GM12872 (cell line): ENCODE data around the gene TESK2.

ENCODE experiments used
- TF ChIP-seq, protein P1 (sequence below): IDR thresholded peaks from 3 replicates; pipeline ENCODE4 v1.5.1; 2011; ENCODE audit warnings: low read depth, mild to moderate bottlenecking, low read length, moderate library complexity; ENCODE audit not compliant: insufficient read depth

Gene TESK2

DNA sequence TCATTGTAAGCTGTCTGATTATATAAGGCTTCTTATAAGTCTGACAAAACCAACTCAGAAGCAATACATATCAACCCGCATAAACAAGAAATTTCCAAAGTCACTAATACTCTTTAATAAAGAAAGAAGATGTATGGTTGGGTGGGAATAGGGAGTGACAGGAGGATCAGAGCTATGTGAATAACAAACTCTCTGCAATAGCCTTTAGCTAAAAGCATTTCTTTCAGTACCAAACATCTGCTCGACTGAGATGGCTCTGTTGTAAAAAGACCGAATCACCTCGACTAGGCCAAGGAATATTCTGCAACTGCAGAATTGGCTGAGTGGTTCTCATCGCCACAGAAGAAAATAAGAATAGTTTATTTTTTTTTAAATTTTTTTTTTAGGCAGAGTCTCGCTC is 111.4 kb downstream of the TESK2 start:
- TF ChIP-seq, protein P1, sequence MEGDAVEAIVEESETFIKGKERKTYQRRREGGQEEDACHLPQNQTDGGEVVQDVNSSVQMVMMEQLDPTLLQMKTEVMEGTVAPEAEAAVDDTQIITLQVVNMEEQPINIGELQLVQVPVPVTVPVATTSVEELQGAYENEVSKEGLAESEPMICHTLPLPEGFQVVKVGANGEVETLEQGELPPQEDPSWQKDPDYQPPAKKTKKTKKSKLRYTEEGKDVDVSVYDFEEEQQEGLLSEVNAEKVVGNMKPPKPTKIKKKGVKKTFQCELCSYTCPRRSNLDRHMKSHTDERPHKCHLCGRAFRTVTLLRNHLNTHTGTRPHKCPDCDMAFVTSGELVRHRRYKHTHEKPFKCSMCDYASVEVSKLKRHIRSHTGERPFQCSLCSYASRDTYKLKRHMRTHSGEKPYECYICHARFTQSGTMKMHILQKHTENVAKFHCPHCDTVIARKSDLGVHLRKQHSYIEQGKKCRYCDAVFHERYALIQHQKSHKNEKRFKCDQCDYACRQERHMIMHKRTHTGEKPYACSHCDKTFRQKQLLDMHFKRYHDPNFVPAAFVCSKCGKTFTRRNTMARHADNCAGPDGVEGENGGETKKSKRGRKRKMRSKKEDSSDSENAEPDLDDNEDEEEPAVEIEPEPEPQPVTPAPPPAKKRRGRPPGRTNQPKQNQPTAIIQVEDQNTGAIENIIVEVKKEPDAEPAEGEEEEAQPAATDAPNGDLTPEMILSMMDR: no peak

DNA sequence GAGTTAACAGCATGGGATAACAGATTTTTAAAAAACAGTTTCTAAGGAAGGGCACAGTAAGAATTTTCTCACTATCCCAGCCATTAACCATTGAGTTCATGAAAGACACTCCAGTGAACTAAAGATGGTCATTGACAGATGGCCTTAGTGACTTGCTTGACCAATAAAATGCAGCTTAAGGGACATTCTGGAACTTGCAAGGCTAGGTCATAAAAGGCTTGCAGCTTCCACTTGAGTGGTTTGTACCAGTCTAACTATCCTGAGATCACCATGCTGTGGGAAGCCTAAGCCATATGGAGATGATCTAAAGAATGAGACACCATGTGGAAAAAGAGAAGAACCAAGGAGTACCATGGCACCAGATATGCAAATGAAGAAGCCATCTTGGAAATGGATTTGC is 112.8 kb downstream of the TESK2 start:
- TF ChIP-seq, protein P1: no peak

DNA sequence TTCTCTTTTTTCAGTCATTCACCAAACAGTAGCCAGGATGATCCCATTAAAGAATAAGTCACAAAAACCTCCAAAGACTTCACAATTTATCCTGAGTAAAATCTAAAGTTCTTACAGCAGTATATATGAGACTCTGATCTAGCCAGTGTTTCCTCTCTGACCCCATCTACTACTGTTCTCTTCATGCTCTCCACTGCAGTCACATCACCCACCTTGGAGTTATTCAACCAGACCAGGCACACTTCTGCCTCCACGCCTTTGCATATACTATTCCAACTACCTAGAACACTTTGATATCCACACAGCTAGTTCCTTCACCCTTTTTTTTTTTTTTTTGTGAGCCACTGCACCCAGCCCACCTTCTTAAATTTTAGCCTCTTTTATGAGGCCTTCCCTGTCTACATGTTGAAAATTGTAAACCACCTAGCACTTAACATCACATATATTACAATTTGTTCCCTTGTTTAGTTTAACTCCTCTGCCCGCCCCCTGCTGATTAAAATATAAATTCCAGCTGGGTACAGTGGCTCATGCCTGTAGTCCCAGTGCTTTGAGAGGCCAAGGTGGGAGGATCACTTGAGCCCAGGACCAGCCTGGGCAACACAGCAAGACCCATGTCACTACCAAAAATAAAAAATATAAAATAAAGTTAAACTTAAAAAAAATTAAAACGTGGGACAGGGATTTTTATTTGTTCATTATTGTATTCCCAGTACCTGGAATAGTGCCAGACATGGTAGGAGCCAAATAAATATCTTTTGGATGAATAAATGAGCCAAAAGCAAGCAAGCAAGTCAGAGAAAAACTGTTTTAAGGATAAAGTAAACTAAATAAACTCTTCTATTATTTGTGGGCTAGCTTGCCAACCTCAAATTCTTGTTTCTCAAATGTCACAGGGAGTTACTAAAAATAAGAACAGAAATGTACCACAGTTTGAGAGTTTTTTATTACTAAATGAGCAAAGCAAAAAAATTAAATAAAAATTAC is 115.6 kb downstream of the TESK2 start:
- TF ChIP-seq, protein P1: 0 out of 3 replicates have a peak, but pooled peaks have one; percentile 10

DNA sequence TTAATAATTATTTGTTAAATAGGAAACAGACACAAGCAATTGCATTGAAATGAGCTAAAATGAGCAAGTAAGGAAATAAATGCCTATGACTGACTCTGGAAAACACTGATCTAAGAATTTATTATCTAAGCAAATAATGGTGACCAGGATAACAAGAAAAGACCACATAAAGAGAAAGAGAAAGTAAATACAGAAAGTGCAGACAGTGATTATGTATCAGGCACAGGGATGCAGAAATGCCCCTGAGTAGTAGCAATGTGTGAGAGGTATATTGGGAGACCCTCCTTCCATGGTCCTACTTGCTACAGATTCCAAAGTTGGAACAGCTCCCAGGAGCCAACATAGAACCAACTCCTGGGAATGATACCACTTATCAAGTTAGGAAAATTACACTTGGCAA is 117.4 kb downstream of the TESK2 start:
- TF ChIP-seq, protein P1: no peak

DNA sequence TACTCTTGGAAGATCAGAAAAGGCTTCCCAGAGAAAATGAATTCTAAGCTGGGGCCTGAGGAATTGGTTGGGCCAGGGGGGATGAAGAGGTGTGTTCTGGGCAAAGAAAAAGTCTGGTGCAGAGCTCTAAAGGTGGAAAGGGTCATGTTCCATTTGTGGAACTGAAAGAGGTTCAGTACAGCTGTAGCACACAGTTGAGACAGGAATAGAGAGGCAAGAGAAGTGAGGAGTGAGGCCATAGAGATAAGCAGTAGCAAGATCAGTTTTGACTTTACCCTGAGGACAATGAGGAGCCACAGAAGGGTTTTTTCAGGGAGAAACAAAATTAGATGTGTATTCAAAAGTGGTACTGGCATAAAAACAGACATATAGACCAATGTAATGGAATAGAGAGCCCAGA is 120.4 kb downstream of the TESK2 start:
- TF ChIP-seq, protein P1: no peak

DNA sequence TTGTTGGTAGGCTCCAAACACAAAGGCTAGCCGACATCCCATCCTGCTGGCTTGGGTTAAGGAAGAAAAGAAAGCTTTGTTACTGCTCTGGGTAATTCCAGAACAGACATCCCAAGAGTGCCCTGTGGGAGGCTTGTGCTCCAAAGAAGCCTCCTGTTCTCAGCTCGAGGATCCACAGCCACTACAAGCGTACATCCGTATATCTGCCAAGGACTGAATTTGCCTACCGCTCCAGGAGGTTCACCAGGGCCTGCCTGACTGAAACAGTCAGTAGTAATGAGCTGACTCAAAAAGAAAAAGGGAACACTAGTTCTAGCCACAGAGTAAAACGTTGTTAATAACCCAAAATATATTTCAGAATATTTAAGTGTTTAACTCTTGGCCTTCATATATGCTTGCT is 125.9 kb downstream of the TESK2 start:
- TF ChIP-seq, protein P1: no peak

DNA sequence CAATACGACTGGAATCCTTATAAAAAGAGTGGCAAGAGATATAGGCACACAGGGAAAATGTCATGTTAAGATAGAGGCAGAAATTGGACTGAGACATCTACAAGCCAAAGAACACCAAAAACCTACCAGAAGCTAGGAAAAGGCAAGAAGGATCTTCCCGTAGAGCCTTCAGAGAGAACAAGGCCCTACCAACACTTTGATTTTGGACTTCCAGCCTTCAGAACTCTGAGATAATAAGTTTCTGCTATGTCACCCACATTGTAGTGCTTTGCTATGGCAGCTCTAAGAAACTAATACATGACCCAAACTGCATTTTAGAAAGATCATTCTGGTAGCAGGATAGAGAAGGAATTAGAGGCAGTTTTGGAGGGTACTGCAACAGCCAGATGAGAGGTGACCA is 126.7 kb downstream of the TESK2 start:
- TF ChIP-seq, protein P1: no peak
